ENCODE results near the gene MAP2K3.

The MAP2K3 gene

GRCh38 chr17:21357696-21358656 lies 73.5 kb downstream of the MAP2K3 start:
- H3K9ac ChIP-seq: no peak overlapping the region
- no peak for TF ChIP-seq Cebpa-rat (IDR thresholded peaks at IDR 0.05)

DNA sequence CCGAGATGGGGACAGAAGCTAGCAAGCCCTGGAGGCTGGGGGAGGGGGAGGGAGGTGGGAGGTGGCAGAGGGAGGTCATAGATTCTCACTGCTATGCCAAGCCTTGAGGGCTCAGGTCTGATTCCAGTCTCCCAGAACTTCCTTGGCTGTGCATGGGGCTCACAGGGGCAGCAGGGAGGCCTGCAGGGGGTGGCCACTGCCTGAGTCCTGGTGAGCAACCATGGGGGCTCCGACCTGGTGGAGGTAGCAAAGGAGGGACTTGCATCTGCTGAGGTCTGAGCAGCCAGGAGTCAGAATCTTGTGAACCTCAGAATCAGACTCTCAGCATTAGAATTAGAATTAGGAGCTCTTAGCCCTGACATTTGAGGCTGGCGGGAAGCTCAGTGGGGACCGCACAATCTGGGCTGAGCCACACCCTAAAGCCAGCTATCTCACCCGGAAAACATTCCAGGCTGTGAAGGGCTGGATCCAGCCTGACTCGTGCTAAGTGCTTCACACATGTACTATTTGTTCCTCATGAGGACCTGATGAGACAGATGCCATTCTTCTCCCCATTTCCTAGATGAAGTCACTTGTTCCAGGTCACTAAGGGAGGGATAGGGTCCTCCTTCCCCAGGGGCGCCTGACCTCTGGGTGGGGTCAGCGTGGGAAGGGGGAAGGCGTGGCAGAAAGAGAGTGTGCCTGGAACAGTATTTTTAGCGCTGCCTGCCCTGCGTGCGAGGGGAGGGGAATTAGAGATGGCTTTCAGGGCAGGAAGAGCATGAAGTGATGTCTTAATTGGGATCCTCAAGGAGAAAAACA lies 74.4 kb downstream of the MAP2K3 start:
- peak overlapping the region in 6 of 11 experiments; percentile 11 to 49 (median 46); a peak in 7 of 22 replicates for H3K4me2 ChIP-seq
- peaks cover 11 to 43% (median 25%) of the 10 kb centered on the region in 10 experiments; a peak in 19 of 20 replicates for H3K4me1 ChIP-seq
- no peaks in the 10 kb centered on the region for H3K27me3 ChIP-seq
- no peak overlapping the region for H3K27ac ChIP-seq
- no peaks in the 10 kb centered on the region for H3K9me3 ChIP-seq (replicated peaks in 1 of 11)
- no peaks in the 10 kb centered on the region; a peak in 2 of 22 replicates for H4K20me1 ChIP-seq
- TF ChIP-seq Cebpa-rat (IDR thresholded peaks at IDR 0.05): no peak
- no peaks in the 10 kb centered on the region for H3K36me3 ChIP-seq
- no peak overlapping the region for H3K4me3 ChIP-seq
- H3K9ac ChIP-seq: no peak overlapping the region

More at GRCh38 chr17:21357696-21358656, 73.5 kb downstream of the MAP2K3 start:
- no peak overlapping the region for H3K4me3 ChIP-seq
- no peak overlapping the region for H3K27ac ChIP-seq
- H3K9me3 ChIP-seq (replicated peaks in 1 of 11): no peaks in the 10 kb centered on the region
- H4K20me1 ChIP-seq: no peaks in the 10 kb centered on the region; a peak in 2 of 22 replicates
- H3K4me2 ChIP-seq: peak overlapping the region in 5 of 11 experiments; percentile 5 to 33 (median 18); a peak in 4 of 22 replicates
- no peaks in the 10 kb centered on the region for H3K27me3 ChIP-seq
- peaks cover 11 to 45% (median 30%) of the 10 kb centered on the region in 10 experiments; a peak in 19 of 20 replicates for H3K4me1 ChIP-seq
- no peaks in the 10 kb centered on the region for H3K36me3 ChIP-seq

DNA sequence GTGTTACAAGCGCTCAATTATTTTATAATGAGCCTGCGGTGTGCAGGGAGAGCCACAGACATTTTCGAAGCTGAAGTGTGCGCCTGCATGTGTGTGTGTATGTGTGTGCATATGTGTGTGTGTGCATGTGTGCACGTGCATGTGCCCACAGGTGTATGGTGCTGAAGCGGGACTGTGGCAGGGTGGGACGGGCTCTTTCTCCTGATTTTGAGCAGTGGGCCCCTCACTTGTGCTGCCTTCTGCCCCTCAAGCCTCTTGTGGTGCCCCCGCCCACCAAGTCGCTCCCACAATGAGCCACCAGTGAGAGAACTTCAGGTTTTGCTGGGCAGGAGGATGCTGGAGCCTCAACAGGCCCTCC lies 75.0 kb downstream of the MAP2K3 start:
- Histone ChIP-seq H3K36me3 (no peaks in the 10 kb centered on the region), H3K9ac (peak overlapping the region in 1 of 11 experiments; percentile 9; a peak in 1 of 22 replicates), H3K4me2 (peak overlapping the region in 8 of 11 experiments; percentile 11 to 49 (median 46); a peak in 13 of 22 replicates), H3K4me3 (no peak overlapping the region), H3K27ac (no peak overlapping the region), H3K4me1 (peaks cover 11 to 44% (median 24%) of the 10 kb centered on the region in 10 experiments; a peak in 19 of 20 replicates), H3K27me3 (no peaks in the 10 kb centered on the region), H4K20me1 (no peaks in the 10 kb centered on the region; a peak in 2 of 22 replicates), H3K9me3 (replicated peaks in 1 of 11) (no peaks in the 10 kb centered on the region)
- TF ChIP-seq Cebpa-rat (IDR thresholded peaks at IDR 0.05): no peak

GRCh38 chr17:21360048-21360447 lies 75.5 kb downstream of the MAP2K3 start:
- Histone ChIP-seq H3K9me3 (replicated peaks in 1 of 11) (no peaks in the 10 kb centered on the region), H3K9ac (peak overlapping the region in 1 of 11 experiments; percentile 9; a peak in 1 of 22 replicates), H3K27me3 (no peaks in the 10 kb centered on the region), H3K4me1 (peaks cover 11 to 44% (median 24%) of the 10 kb centered on the region in 10 experiments; a peak in 19 of 20 replicates), H3K4me2 (peak overlapping the region; percentile 11 to 49 (median 42); a peak in 16 of 22 replicates), H3K27ac (peak overlapping the region in 1 of 11 experiments; percentile 16; a peak in 1 of 22 replicates), H4K20me1 (no peaks in the 10 kb centered on the region; a peak in 1 of 22 replicates), H3K36me3 (no peaks in the 10 kb centered on the region), H3K4me3 (no peak overlapping the region)
- no peak for TF ChIP-seq Cebpa-rat (IDR thresholded peaks at IDR 0.05)

DNA sequence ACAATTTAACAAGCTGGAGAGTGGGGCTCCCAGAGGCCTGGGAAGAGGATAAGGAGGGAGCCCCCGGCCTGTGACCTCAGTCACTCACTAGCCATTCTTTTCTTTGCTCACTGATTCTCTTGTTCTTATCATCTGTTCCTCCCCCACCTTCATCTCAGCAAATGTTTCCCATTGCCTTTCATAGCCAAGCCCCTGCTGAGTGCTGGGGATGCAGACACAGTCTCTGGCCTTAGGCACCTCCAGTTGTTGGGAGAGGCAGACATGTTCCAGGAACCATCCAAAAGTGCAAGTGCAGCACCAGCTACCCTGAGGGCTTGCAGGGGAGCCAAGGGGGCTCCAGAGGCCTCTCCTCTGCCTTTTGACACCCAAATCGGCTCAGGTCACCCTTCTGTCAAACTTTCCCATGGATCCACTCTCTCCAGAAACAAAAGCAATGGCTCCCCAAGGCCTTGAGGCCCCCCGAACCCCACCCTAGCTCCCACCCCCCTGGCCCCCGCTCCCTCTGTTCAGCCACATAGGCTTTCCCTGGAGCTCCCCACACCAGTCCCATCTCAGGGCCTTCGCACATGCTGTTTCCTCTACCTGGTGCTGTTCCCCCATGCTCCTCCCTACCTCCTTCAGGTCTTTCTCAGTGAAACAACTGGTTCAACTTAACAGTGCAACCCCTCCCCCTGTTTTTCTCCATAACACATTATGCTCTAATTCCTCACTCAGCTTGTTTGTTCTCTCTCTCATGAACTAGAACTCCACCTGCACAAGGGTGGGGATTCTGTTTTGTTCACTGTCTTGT lies 76.7 kb downstream of the MAP2K3 start:
- no peak for TF ChIP-seq Cebpa-rat (IDR thresholded peaks at IDR 0.05)
- peak overlapping the region in 5 of 11 experiments; percentile 21 to 49 (median 46); a peak in 6 of 22 replicates for H3K4me2 ChIP-seq
- H3K4me3 ChIP-seq: no peak overlapping the region
- no peaks in the 10 kb centered on the region for H3K27me3 ChIP-seq
- H4K20me1 ChIP-seq: peaks cover 0 to 2% (median 0%) of the 10 kb centered on the region in 11 experiments; a peak in 1 of 22 replicates
- no peaks in the 10 kb centered on the region for H3K36me3 ChIP-seq
- peaks cover 11 to 46% (median 24%) of the 10 kb centered on the region in 10 experiments; a peak in 19 of 20 replicates for H3K4me1 ChIP-seq
- no peak overlapping the region for H3K9ac ChIP-seq
- no peak overlapping the region for H3K27ac ChIP-seq
- H3K9me3 ChIP-seq (replicated peaks in 1 of 11): no peaks in the 10 kb centered on the region

- no peak overlapping the region for H3K4me3 ChIP-seq
- no peaks in the 10 kb centered on the region for H3K36me3 ChIP-seq
- H3K4me1 ChIP-seq: peaks cover 11 to 50% (median 24%) of the 10 kb centered on the region in 10 experiments; a peak in 19 of 20 replicates
- no peaks in the 10 kb centered on the region for H3K27me3 ChIP-seq
- no peak overlapping the region for H3K9ac ChIP-seq
- no peak overlapping the region for H3K27ac ChIP-seq
- no peak for TF ChIP-seq Cebpa-rat (IDR thresholded peaks at IDR 0.05)
- peaks cover 0 to 8% (median 0%) of the 10 kb centered on the region in 11 experiments; a peak in 1 of 22 replicates for H4K20me1 ChIP-seq
- H3K4me2 ChIP-seq: no peak overlapping the region
- H3K9me3 ChIP-seq (replicated peaks in 1 of 11): no peaks in the 10 kb centered on the region
These were observed 77.9 kb downstream of the MAP2K3 start for GRCh38 chr17:21362331-21362931.

DNA sequence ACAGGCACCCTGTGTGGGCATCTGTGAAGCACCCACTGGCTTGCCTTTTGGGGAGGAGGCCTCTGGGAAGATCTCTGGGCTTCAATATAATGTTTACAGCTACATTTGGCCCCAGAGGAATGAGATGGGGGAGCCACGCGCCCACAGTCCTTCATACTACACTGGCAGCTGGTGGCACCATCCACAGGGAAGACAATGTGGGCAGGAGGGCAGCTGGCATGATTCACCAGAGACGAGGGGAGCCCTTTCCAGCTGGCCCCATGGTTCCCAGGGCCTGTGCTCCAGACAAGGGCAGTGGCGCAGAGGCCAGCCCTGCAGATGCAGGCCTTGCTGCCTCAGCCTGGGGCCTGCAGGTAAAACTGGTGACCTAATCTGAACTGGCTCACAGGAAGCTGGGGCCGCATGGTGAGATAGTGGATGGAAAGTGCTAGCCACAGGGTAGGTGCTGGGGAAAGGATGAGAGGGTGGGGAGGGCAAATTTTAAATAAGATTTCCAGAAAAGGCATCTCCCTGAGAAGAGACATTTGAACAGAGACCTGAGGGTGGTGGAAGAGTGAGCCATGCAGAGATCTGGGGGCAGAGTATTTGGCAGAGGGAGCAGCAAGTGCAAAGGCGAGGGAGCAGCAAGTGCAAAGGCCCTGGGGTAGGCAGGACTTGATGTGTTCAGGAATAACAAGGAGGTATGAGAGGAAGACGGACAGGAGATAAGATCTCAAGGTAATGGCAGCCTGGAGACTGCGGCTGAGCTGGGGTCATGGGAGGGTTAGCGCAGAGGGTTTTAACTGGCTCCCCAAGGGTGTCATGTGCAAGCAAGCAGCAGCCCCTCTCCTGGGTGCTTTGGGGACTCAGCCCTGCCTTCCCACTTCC lies 79.5 kb downstream of the MAP2K3 start:
- Histone ChIP-seq H3K4me1 (peaks cover 21 to 51% (median 36%) of the 10 kb centered on the region in 10 experiments), H3K27ac (no peak overlapping the region), H3K4me3 (no peak overlapping the region), H3K36me3 (no peaks in the 10 kb centered on the region), H3K27me3 (no peaks in the 10 kb centered on the region), H3K9ac (no peak overlapping the region), H3K4me2 (no peak overlapping the region), H3K9me3 (replicated peaks in 1 of 11) (no peaks in the 10 kb centered on the region), H4K20me1 (0 out of 22 replicates have a peak, but pooled peaks cover 0 to 14% (median 0%) of the 10 kb centered on the region in 11 experiments)
- no peak for TF ChIP-seq Cebpa-rat (IDR thresholded peaks at IDR 0.05)
